ENCODE measurements around the gene HS6ST3. TPM values are rescaled to one million over a fixed set of nuclear protein-coding genes. Genes with fewer than 3 reads are reported as not detected.

HS6ST3 gene
- total and polyA plus RNA-seq, 7 donors = under 0.01 to 0.71 (median 0.33) TPM; not detected in 2

- H3K4me3 ChIP-seq = no peak overlapping the region
- 92 to 94% methylated on average over 2 of the region's 2 CpGs for WGBS, 2 donors
- no peak overlapping the region for H3K27ac ChIP-seq
- TF ChIP-seq POLR2AphosphoS5 (IDR thresholded peaks at IDR 0.05) (no peak), EP300 (IDR thresholded peaks at IDR 0.05) (no peak), POLR2A (IDR thresholded peaks at IDR 0.05) (no peak), CTCF (IDR thresholded peaks at IDR 0.05) (no peak)
- intact Hi-C loops (cut with DNase I) = no loop called here
- H3K4me1 ChIP-seq = no peaks in the 10 kb centered on the region
- H3K36me3 ChIP-seq = no peaks in the 10 kb centered on the region
- no peaks in the 10 kb centered on the region for H3K9me3 ChIP-seq
- no peaks in the 10 kb centered on the region for H3K27me3 ChIP-seq
- DNase-seq = no peak
Measured at GRCh38 chr13:96783057-96783456, 693.1 kb downstream of the HS6ST3 start.

- TF ChIP-seq POLR2A (IDR thresholded peaks at IDR 0.05) (no peak), EP300 (IDR thresholded peaks at IDR 0.05) (no peak), POLR2AphosphoS5 (IDR thresholded peaks at IDR 0.05) (no peak), CTCF (IDR thresholded peaks at IDR 0.05) (no peak)
- 66 to 67% methylated on average over 3 of the region's 3 CpGs for WGBS, 2 donors
- H3K36me3 ChIP-seq = no peaks in the 10 kb centered on the region
- H3K4me3 ChIP-seq = no peak overlapping the region
- H3K27ac ChIP-seq = no peak overlapping the region
- no peaks in the 10 kb centered on the region for H3K9me3 ChIP-seq
- no peaks in the 10 kb centered on the region for H3K27me3 ChIP-seq
- DNase-seq = no peak
- H3K4me1 ChIP-seq = no peaks in the 10 kb centered on the region
- intact Hi-C loops (cut with DNase I) = no loop called here
Measured at GRCh38 chr13:96783511-96783910, 693.6 kb downstream of the HS6ST3 start.

GRCh38 chr13:96785986-96786385 is 696.1 kb downstream of the HS6ST3 start:
- WGBS, 2 donors = 94% methylated on average over 3 of the region's 3 CpGs

GRCh38 chr13:96792188-96792587 is 702.3 kb downstream of the HS6ST3 start:
- WGBS, 2 donors = 77 to 85% methylated on average over 3 of the region's 3 CpGs

More at GRCh38 chr13:96785986-96786385, 696.1 kb downstream of the HS6ST3 start:
- no peak for TF ChIP-seq CTCF (IDR thresholded peaks at IDR 0.05)
- TF ChIP-seq POLR2AphosphoS5 (IDR thresholded peaks at IDR 0.05) = no peak
- no peak for TF ChIP-seq POLR2A (IDR thresholded peaks at IDR 0.05)
- TF ChIP-seq EP300 (IDR thresholded peaks at IDR 0.05) = no peak
- Histone ChIP-seq H3K36me3 (no peaks in the 10 kb centered on the region), H3K9me3 (no peaks in the 10 kb centered on the region), H3K27ac (no peak overlapping the region), H3K4me3 (no peak overlapping the region), H3K4me1 (no peaks in the 10 kb centered on the region), H3K27me3 (no peaks in the 10 kb centered on the region)
- no peak for DNase-seq
- intact Hi-C loops (cut with DNase I) = no loop called here

More at GRCh38 chr13:96792188-96792587, 702.3 kb downstream of the HS6ST3 start:
- no peaks in the 10 kb centered on the region for H3K4me1 ChIP-seq
- no peak overlapping the region for H3K27ac ChIP-seq
- no peak for TF ChIP-seq POLR2AphosphoS5 (IDR thresholded peaks at IDR 0.05)
- TF ChIP-seq EP300 (IDR thresholded peaks at IDR 0.05) = no peak
- TF ChIP-seq CTCF (IDR thresholded peaks at IDR 0.05) = no peak
- no peak for TF ChIP-seq POLR2A (IDR thresholded peaks at IDR 0.05)
- H3K9me3 ChIP-seq = no peaks in the 10 kb centered on the region
- no peak for DNase-seq
- H3K4me3 ChIP-seq = no peak overlapping the region
- H3K36me3 ChIP-seq = no peaks in the 10 kb centered on the region
- no peaks in the 10 kb centered on the region for H3K27me3 ChIP-seq
- intact Hi-C loops (cut with DNase I) = no loop called here

Measured in sigmoid colon (tissue), 7 donors.